Astrocyte of the spinal cord (primary cell): ENCODE measurements around the gene TMEM144.

Experiments
- DNase-seq: peaks from one replicate; pipeline ENCODE4 v3.0.0; 2011; ENCODE audit warnings: low read depth, low spot score
- H3K4me3 ChIP-seq: 2 replicates; pipeline ENCODE4 v1.5.1; 2011; ENCODE audit warnings: low read depth, mild to moderate bottlenecking, low read length, moderate library complexity
- CTCF ChIP-seq: IDR thresholded peaks from 2 replicates; pipeline ENCODE4 v1.5.1; 2012; ENCODE audit warnings: low read depth, mild to moderate bottlenecking, low read length, inconsistent platforms
- in situ Hi-C: cut with HindIII; loops from 2 replicates; pipeline ENCODE4 v1.10.0; 2017; ENCODE audit warnings: low sequenced_read_pairs

The TMEM144 gene

DNA sequence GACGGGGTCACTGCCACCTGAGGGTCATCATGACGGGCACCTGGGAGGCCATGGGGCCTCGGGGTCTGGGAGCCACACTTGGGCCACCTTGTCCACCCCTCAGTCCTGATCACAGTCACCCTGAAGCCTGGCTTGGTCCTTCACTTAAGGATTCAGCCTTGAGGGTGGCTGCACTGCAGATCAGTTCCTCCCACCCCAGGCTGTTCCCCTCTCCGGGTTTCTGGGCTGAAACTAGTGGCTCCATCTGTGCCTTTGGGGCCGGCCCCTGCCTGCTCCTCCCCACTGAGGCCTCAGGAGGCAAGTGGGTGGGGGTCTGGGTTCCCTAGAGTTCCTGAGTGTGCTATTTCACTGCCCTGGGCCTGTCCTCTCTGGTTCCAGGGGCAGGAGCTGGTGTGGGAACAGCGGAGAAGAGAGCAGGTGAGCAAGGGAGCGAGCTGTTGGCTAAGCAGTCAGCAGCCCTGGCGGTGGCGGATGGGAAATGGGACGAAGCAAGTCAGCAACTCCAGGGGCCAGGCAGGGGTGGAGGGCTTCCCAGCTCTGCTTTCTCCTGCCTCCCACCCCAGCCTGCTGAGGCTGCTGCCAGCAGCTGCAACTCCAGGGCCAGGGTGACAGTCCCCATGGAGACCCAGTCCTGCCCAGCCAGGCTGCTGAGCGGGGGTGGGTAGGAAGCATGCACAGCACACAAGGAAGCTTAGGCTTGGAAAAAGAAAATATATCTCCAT is 81.2 kb downstream of the TMEM144 start:
- no peak for TF ChIP-seq CTCF
- in situ Hi-C loops: no loop called here
- H3K4me3 ChIP-seq: no peak overlapping the region
- no peak for DNase-seq

GRCh38 chr4:158292156-158292555 is 81.9 kb downstream of the TMEM144 start:
- in situ Hi-C loops: no loop called here
- DNase-seq: no peak
- no peak overlapping the region for H3K4me3 ChIP-seq
- TF ChIP-seq CTCF: no peak

- no peak for DNase-seq
- TF ChIP-seq CTCF: no peak
- in situ Hi-C loops: no loop called here
- no peak overlapping the region for H3K4me3 ChIP-seq
Observed at GRCh38 chr4:158295053-158295452, 84.8 kb downstream of the TMEM144 start.

DNA sequence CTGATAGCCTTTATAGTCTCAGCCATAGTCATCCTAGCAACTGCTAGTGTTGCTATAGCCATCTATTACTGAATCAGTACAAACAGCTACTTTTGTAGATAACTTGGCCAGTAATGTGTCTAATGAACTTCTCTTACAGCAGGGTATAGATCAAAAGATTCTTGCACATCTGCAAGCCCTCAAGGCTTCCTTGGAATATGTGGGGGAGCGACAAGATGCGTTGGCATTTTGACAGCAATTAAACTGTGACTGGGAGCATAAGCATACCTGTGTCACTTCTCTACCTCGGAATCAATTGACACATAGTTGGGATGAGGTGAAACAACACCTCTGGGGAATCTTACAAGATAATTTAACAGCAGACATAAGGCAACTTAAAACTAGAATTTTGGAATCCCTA is 87.6 kb downstream of the TMEM144 start:
- no peak overlapping the region for H3K4me3 ChIP-seq
- TF ChIP-seq CTCF: no peak
- DNase-seq: no peak
- in situ Hi-C loops: no loop called here

- no peak for DNase-seq
- no peak for TF ChIP-seq CTCF
- H3K4me3 ChIP-seq: no peak overlapping the region
- in situ Hi-C loops: no loop called here
Observed at GRCh38 chr4:158299459-158300007, 89.2 kb downstream of the TMEM144 start.

DNA sequence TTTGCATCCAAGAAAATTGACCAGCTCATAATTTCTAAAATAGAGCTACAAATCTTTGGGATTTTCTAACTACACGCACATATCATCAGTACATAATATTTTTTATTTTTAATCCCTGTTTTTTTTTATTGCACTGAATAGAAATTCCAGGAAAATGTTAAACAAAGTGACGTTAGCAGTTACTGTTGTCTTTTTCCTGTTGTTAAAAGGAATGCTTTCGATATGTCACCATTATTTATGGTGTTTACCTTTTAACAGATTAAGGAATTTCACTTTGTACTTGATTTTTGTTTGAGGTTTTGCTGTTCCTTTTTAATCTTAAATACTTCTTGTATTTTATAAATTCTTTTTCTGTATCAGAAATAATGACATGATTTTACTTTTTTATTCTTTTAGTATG is 89.7 kb downstream of the TMEM144 start:
- H3K4me3 ChIP-seq: no peak overlapping the region
- TF ChIP-seq CTCF: no peak
- DNase-seq: no peak
- in situ Hi-C loops: no loop called here
